Measurements from ENCODE around the gene CAPN11. TPM values are rescaled to one million over a fixed set of nuclear protein-coding genes. Genes with fewer than 3 reads are reported as not detected.
A peak's percentile ranks its signal among the peaks of the same experiment; 100 is the strongest.

The CAPN11 gene
- total RNA-seq, 1 experiment from 2014 or later = 0.28 TPM

GRCh38 chr6:44167567-44167966 lies 8.9 kb downstream of the CAPN11 start:
- H3K14ac ChIP-seq (ENCODE audit: insufficient read depth, low read length) = no peak overlapping the region
- WGBS (ENCODE audit: extremely low coverage, insufficient read length, low lambda C conversion rate) = no CpG with 5 or more reads among the region's 1 CpG
- no peaks in the 10 kb centered on the region for H3K27me3 ChIP-seq (ENCODE audit: insufficient read depth, low read length)
- H3K23ac ChIP-seq (ENCODE audit: insufficient read length, low read depth, low read length) = no peak overlapping the region
- no peaks in the 10 kb centered on the region for H3K9me3 ChIP-seq (ENCODE audit: control insufficient read depth, low read depth, low read length)
- Mint-ChIP-seq H3K9me3 (no peaks in the 10 kb centered on the region; a peak in 1 of 5 replicates), H3K27me3 (ENCODE audit: low read depth) (peaks cover 11% of the 10 kb centered on the region), H3K27ac (peak overlapping the region in 1 of 3 experiments; percentile 27; a peak in 1 of 7 replicates), H3K4me3 (no peak overlapping the region), H3K4me1 (peaks cover 35 to 41% of the 10 kb centered on the region in 2 experiments), H3K36me3 (ENCODE audit: insufficient read depth in 1 of 3, low read depth in 3 of 3) (no peaks in the 10 kb centered on the region)
- H2BK5ac ChIP-seq (ENCODE audit: insufficient read length, low read length) = no peak overlapping the region
- H3K79me1 ChIP-seq (ENCODE audit: insufficient read depth, low read depth, low read length, poor library complexity, severe bottlenecking) = no peaks in the 10 kb centered on the region
- no peak overlapping the region for H4K91ac ChIP-seq (ENCODE audit: insufficient read length, low read depth, low read length)
- H4K8ac ChIP-seq (replicated peaks; ENCODE audit: insufficient read length, low read depth, low read length) = no peak overlapping the region
- H3K23me2 ChIP-seq (ENCODE audit: insufficient read length, low read depth, low read length, poor library complexity, severe bottlenecking) = no peaks in the 10 kb centered on the region
- H3K9ac ChIP-seq (ENCODE audit: extremely low read depth, insufficient read length, low read length) = no peak overlapping the region
- no peak for TF ChIP-seq CTCF (conservative IDR thresholded peaks at IDR 0.05)
- no peak overlapping the region for H3T11ph ChIP-seq (ENCODE audit: low read length)
- no peak overlapping the region for H3K56ac ChIP-seq (ENCODE audit: insufficient read length, low read depth, low read length)
- H4K20me1 ChIP-seq (ENCODE audit: control insufficient read depth, insufficient read depth, insufficient read length) = no peaks in the 10 kb centered on the region
- H2BK12ac ChIP-seq (ENCODE audit: insufficient read length, low read depth, low read length) = no peak overlapping the region
- H2AFZ ChIP-seq (ENCODE audit: low read length) = no peak overlapping the region
- H3K27ac ChIP-seq (ENCODE audit: insufficient read length, low read depth, low read length) = no peak overlapping the region
- H3K4ac ChIP-seq (ENCODE audit: low read depth, low read length) = no peak overlapping the region
- H4K5ac ChIP-seq (ENCODE audit: insufficient read length, low read depth, low read length) = no peak overlapping the region
- H3K18ac ChIP-seq (ENCODE audit: insufficient read length, low read depth, low read length) = no peak overlapping the region
- no peak overlapping the region for H2BK120ac ChIP-seq (ENCODE audit: low read depth, low read length, poor library complexity, severe bottlenecking)
- no peak overlapping the region for H2BK15ac ChIP-seq (ENCODE audit: low read depth, low read length)
- H3K79me2 ChIP-seq (ENCODE audit: insufficient read depth, low read length) = no peaks in the 10 kb centered on the region
- no peak overlapping the region for H3K4me2 ChIP-seq (ENCODE audit: insufficient read depth, insufficient read length, low read length)
- H3K4me1 ChIP-seq (ENCODE audit: insufficient read depth, low read length) = peaks cover 8% of the 10 kb centered on the region; the same call in 1 of the 2 replicates
- H2BK20ac ChIP-seq (ENCODE audit: low read depth, low read length, poor library complexity, severe bottlenecking) = no peak overlapping the region
- no peak overlapping the region for H2AK5ac ChIP-seq (ENCODE audit: insufficient read length, low read length)
- DNase-seq = no peak

All from H9 (cell line).